GM12874 (cell line): ENCODE data around the gene KANK4.

Experiments
- TF ChIP-seq, protein P1 (sequence below): IDR thresholded peaks from 2 replicates; pipeline ENCODE4 v1.5.1; 2011; ENCODE audit warnings: low read depth, mild to moderate bottlenecking, control low read depth, low read length, moderate library complexity; ENCODE audit not compliant: insufficient read depth

Gene KANK4

GRCh38 chr1:62229468-62229867 is 89.8 kb downstream of the KANK4 start:
- TF ChIP-seq, protein P1, sequence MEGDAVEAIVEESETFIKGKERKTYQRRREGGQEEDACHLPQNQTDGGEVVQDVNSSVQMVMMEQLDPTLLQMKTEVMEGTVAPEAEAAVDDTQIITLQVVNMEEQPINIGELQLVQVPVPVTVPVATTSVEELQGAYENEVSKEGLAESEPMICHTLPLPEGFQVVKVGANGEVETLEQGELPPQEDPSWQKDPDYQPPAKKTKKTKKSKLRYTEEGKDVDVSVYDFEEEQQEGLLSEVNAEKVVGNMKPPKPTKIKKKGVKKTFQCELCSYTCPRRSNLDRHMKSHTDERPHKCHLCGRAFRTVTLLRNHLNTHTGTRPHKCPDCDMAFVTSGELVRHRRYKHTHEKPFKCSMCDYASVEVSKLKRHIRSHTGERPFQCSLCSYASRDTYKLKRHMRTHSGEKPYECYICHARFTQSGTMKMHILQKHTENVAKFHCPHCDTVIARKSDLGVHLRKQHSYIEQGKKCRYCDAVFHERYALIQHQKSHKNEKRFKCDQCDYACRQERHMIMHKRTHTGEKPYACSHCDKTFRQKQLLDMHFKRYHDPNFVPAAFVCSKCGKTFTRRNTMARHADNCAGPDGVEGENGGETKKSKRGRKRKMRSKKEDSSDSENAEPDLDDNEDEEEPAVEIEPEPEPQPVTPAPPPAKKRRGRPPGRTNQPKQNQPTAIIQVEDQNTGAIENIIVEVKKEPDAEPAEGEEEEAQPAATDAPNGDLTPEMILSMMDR = no peak

GRCh38 chr1:62228883-62229187 is 90.4 kb downstream of the KANK4 start:
- TF ChIP-seq, protein P1 = no peak

- TF ChIP-seq, protein P1 = no peak
Observed at GRCh38 chr1:62228136-62228882, 90.9 kb downstream of the KANK4 start.

GRCh38 chr1:62227496-62227895 is 91.7 kb downstream of the KANK4 start:
- TF ChIP-seq, protein P1 = no peak

DNA sequence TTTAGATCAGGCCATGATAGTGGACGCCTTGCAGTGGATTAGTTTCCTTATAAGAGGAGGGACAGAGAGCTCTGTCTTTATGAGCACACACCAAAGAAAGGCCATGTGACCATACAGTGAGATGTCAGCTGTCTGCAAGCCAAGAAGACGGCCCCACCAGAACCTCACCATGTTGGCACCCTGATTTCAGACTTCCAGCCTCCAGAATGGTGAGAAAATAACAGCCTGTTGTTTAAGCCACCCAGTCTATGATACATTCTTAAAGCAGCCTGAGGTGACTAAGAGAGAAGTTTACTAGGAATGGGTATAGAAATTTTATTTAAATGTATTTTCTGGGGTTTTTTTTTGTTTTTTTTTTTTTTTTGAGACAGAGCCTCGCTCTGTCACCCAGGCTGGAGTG is 95.1 kb downstream of the KANK4 start:
- TF ChIP-seq, protein P1 = no peak

GRCh38 chr1:62222321-62222720 is 96.9 kb downstream of the KANK4 start:
- TF ChIP-seq, protein P1 = no peak

- TF ChIP-seq, protein P1 = no peak
Observed at GRCh38 chr1:62221171-62221570, 98.1 kb downstream of the KANK4 start.
